Stimulated activated CD4-positive, alpha-beta T cell treated with anti-CD3 and anti-CD28 coated beads, Interleukin-1b, Interleukin-23, amount 100 ng/mL, for 1 hour (primary cell): Measurements from ENCODE around the gene KLF13.
A peak's percentile ranks its signal among the peaks of the same experiment; 100 is the strongest.

ENCODE experiments used
- DNase-seq, 2 donors: peaks; one replicate each; pipeline ENCODE4 v3.0.0-alpha.2; 2020; ENCODE audit warnings: low read depth in 2 of 2

KLF13 gene

GRCh38 chr15:31316135-31316795 lies 10.4 kb upstream of the KLF13 start:
- DNase-seq, result no peak

GRCh38 chr15:31317017-31317416 lies 9.6 kb upstream of the KLF13 start:
- DNase-seq, result no peak

GRCh38 chr15:31317421-31318327 lies 9.0 kb upstream of the KLF13 start:
- no peak for DNase-seq

GRCh38 chr15:31318429-31318828 lies 8.2 kb upstream of the KLF13 start:
- no peak for DNase-seq

- DNase-seq, result no peak
Observed at GRCh38 chr15:31320022-31320421, 6.6 kb upstream of the KLF13 start.

GRCh38 chr15:31321418-31321817 lies 5.2 kb upstream of the KLF13 start:
- DNase-seq, result no peak

- DNase-seq, result no peak
Observed at GRCh38 chr15:31322504-31322903, 4.1 kb upstream of the KLF13 start.

GRCh38 chr15:31323627-31324026 lies 3.0 kb upstream of the KLF13 start:
- no peak for DNase-seq

- no peak for DNase-seq
Observed at GRCh38 chr15:31324186-31324585, 2.4 kb upstream of the KLF13 start.

- no peak for DNase-seq
Observed at GRCh38 chr15:31324806-31325594, 1.6 kb upstream of the KLF13 start.

- DNase-seq, result peak; percentile 24 to 34
Observed at GRCh38 chr15:31325595-31326155, 960 bp upstream of the KLF13 start.

GRCh38 chr15:31326875-31327668 lies 437 bp downstream of the KLF13 start:
- DNase-seq, result peak in 1 of 2 donors; percentile 49

- peak; percentile 49 to 56 for DNase-seq
Observed at GRCh38 chr15:31327669-31328427, 1.2 kb downstream of the KLF13 start.

GRCh38 chr15:31328428-31328968 lies 1.9 kb downstream of the KLF13 start:
- DNase-seq, result peak in 1 of 2 donors; percentile 73

GRCh38 chr15:31328969-31329639 lies 2.5 kb downstream of the KLF13 start:
- DNase-seq, result no peak

GRCh38 chr15:31329640-31330010 lies 3.0 kb downstream of the KLF13 start:
- no peak for DNase-seq

GRCh38 chr15:31330111-31330785 lies 3.6 kb downstream of the KLF13 start:
- DNase-seq, result no peak

GRCh38 chr15:31330836-31331235 lies 4.2 kb downstream of the KLF13 start:
- no peak for DNase-seq

GRCh38 chr15:31331389-31331788 lies 4.8 kb downstream of the KLF13 start:
- DNase-seq, result no peak
